HepG2 (cell line): ENCODE data around the gene CD46. TPM values are rescaled to one million over a fixed set of nuclear protein-coding genes. Genes with fewer than 3 reads are reported as not detected.

Source experiments
- ATAC-seq: fragments of 200-7000 bp; cut with Tn5 transposase; 3 replicates; pipeline ENCODE4 v1.9.1; 2020; ENCODE audit warnings: mild to moderate bottlenecking, moderate library complexity
- BruUV-seq: library from RNA; stranded (reverse); fragments of 400-500 nt; replicated peaks from 2 replicates; lab custom pipeline; 2021; lab: Mats Ljungman, UMichigan
- CTCF ChIA-PET: fragments of 300-600 bp; formaldehyde crosslinking; extraction: SDS; loops from one replicate; lab custom pipeline; 2021; ENCODE audit warnings: low total read pairs, inconsistent platforms, low intra/inter-chr PET ratio; lab: Yijun Ruan, JAX
- POLR2A ChIA-PET: fragments of 350-600 bp; sonication (Branson Sonifier 250); formaldehyde crosslinking; loops from one replicate; lab custom pipeline; 2020; ENCODE audit warnings: antibody characterized with exemption, inconsistent platforms; lab: Yijun Ruan, JAX
- DNase-seq: peaks from one replicate; pipeline ENCODE4 v3.0.0-alpha.2; 2015; ENCODE audit warnings: low spot score
- FAIRE-seq: peaks from 3 replicates; lab custom pipeline; 2011; peaks lifted over from hg19 to GRCh38; lab: Jason Lieb, UNC
- H2AFZ ChIP-seq: one replicate; pipeline ENCODE4 v1.6.1; 2011; ENCODE audit warnings: low read length, inconsistent platforms
- H3K27ac ChIP-seq: fragments of 300-600 bp; 3 replicates; pipeline ENCODE4 v1.8.0; 2011; ENCODE audit warnings: mixed run types, mild to moderate bottlenecking, mixed read lengths, low read length, inconsistent platforms; ENCODE audit not compliant: insufficient read depth; ENCODE audit errors: extremely low read length
- H3K27me3 ChIP-seq, 2 experiments: fragments of 200-600 bp in 1 of 2; 2 replicates in 1 of 2; 3 replicates in 1 of 2; pipeline versions ENCODE4 v1.6.0 to v1.8.0; 2011; ENCODE audit warnings: low read length in 2 of 2, mild to moderate bottlenecking in 2 of 2, moderate library complexity in 2 of 2, inconsistent platforms in 1 of 2; ENCODE audit not compliant: insufficient read depth in 2 of 2, control insufficient read depth in 1 of 2
- H3K36me3 ChIP-seq, 2 experiments: fragments of 200-600 bp in 1 of 2; replicated peaks in 1 of 2; 2 replicates in 1 of 2; 3 replicates in 1 of 2; pipeline versions ENCODE4 v1.5.1 to v1.8.0; 2011; ENCODE audit warnings: low read length in 2 of 2, inconsistent platforms in 1 of 2; ENCODE audit not compliant: insufficient read depth in 2 of 2, control insufficient read depth in 1 of 2
- H3K4me1 ChIP-seq: 2 replicates; pipeline ENCODE4 v1.5.1; 2012; ENCODE audit warnings: low read length, inconsistent platforms; ENCODE audit not compliant: insufficient read depth
- H3K4me2 ChIP-seq: 2 replicates; pipeline ENCODE4 v1.6.0; 2011; ENCODE audit warnings: low read depth, low read length, inconsistent platforms
- H3K4me3 ChIP-seq, 3 experiments: fragments of 200-600 bp in 1 of 3; sonication (generic), shearing (Covaris generic) in 1 of 3; replicated peaks in 1 of 3; 2 replicates each; pipeline ENCODE4 v1.5.1; 2011 to 2016; ENCODE audit warnings: low read length in 3 of 3, inconsistent platforms in 2 of 3, low read depth in 2 of 3, mild to moderate bottlenecking in 2 of 3, control low read depth in 1 of 3, mixed read lengths in 1 of 3; ENCODE audit not compliant: insufficient read depth in 1 of 3
- H3K79me2 ChIP-seq: one replicate; pipeline ENCODE4 v1.6.1; 2011; ENCODE audit warnings: low read length, inconsistent platforms; ENCODE audit not compliant: insufficient read depth
- H3K9ac ChIP-seq: 2 replicates; pipeline ENCODE4 v1.6.0; 2011; ENCODE audit warnings: mild to moderate bottlenecking, low read depth, low read length, inconsistent platforms; ENCODE audit not compliant: insufficient read depth
- H3K9me3 ChIP-seq: 2 replicates; pipeline ENCODE4 v1.5.1; 2012; ENCODE audit warnings: mild to moderate bottlenecking, low read length
- H4K20me1 ChIP-seq: 2 replicates; pipeline ENCODE4 v1.6.0; 2011; ENCODE audit warnings: inconsistent platforms, mild to moderate bottlenecking, low read length, moderate library complexity; ENCODE audit not compliant: insufficient read depth
- CTCF ChIP-seq: sonication (generic); formaldehyde crosslinking; IDR thresholded peaks from 2 replicates; pipeline ENCODE4 v1.5.0; 2020; ENCODE audit warnings: mild to moderate bottlenecking, missing genetic modification reagents, moderate library complexity
- RERE ChIP-seq: IDR thresholded peaks from 2 replicates; pipeline ENCODE4 v1.6.1; 2016; ENCODE audit warnings: low read depth, missing genetic modification reagents, missing compliant biosample characterization
- STAG1 ChIP-seq: sonication (generic); formaldehyde crosslinking; IDR thresholded peaks from 2 replicates; pipeline ENCODE4 v1.4.0; 2020; ENCODE audit warnings: missing genetic modification reagents
- THAP8 ChIP-seq: sonication (generic); formaldehyde crosslinking; IDR thresholded peaks from 2 replicates; pipeline ENCODE4 v1.5.1; 2020; ENCODE audit warnings: missing genetic modification reagents, mild to moderate bottlenecking, borderline replicate concordance
- ZNF136 ChIP-seq: sonication (generic); formaldehyde crosslinking; IDR thresholded peaks from 2 replicates; pipeline ENCODE4 v1.8.1; 2022; ENCODE audit warnings: low read depth, mild to moderate bottlenecking, moderate library complexity, missing genetic modification reagents
- WGBS: methylation state at CpG from one replicate; pipeline ENCODE4 v1.1.6; 2017; ENCODE audit warnings: low lambda C conversion rate; 5-methylcytosine and 5-hydroxymethylcytosine counted together
- in situ Hi-C: cut with HindIII; loops from 2 replicates; pipeline ENCODE4 v1.10.0; 2017; ENCODE audit warnings: low pct_unique_long_range_greater_than_20kb; ENCODE audit not compliant: extremely low pct_ligation_motif_present
- intact Hi-C: fragments of 100-400 bp; cut with micrococcal nuclease; formaldehyde crosslinking; loops from one replicate; pipeline ENCODE4 v1.10.0; 2022; ENCODE audit not compliant: unreplicated experiment
- polyA plus RNA-seq, 8 experiments: library from polyadenylated mRNA; depleted of rRNA in 3 of 8; stranded (reverse) in 7 of 8; unstranded in 1 of 8; fragments of >200 nt; fragmentation: Illumina TruSeq in 4 of 8; extraction: Trizol in 4 of 8; gene quantifications; 2 replicates each; pipeline versions ENCODE4 v1.2.1 to v1.2.3, GENCODE V29; 2011 to 2016; ENCODE audit warnings: low read depth in 4 of 8, missing spikeins in 1 of 8, mixed read lengths in 1 of 8; ENCODE audit not compliant: insufficient read depth in 1 of 8
- total RNA-seq, 5 experiments: library from RNA; depleted of rRNA; stranded (reverse); fragments of >200 nt; fragmentation: Illumina TruSeq; extraction: Trizol; gene quantifications; 2 replicates each; pipeline ENCODE4 v1.2.3, GENCODE V29; 2016; ENCODE audit warnings: low read depth in 1 of 5

The CD46 gene
- total and polyA plus RNA-seq, 2 of the 13 experiments (the other 11 are each of a cell fraction or from before 2014, with no cell fraction given): 130 to 277 TPM

GRCh38 chr1:207713529-207713928 lies 38.3 kb upstream of the CD46 start:
- WGBS: 16% methylated on average over 5 of the region's 12 CpGs
- intact Hi-C loops: loop anchor here (1.0 to 5.0 kb wide), 2 partner anchors 84 to 254 kb away; no protein-coding TSS in a partner anchor
- BruUV-seq: no TSS peak

More at GRCh38 chr1:207713529-207713928, 38.3 kb upstream of the CD46 start:
- no peak overlapping the region for H3K27ac ChIP-seq
- FAIRE-seq (no peak), DNase-seq (no peak), ATAC-seq (peak; percentile 63)
- H3K4me2 ChIP-seq: no peak overlapping the region
- no peaks in the 10 kb centered on the region for H3K4me1 ChIP-seq
- H3K36me3 ChIP-seq: no peaks in the 10 kb centered on the region
- no peaks in the 10 kb centered on the region for H4K20me1 ChIP-seq
- H2AFZ ChIP-seq: no peak overlapping the region
- CTCF ChIA-PET: no interaction called here
- TF ChIP-seq CTCF (CRISPR knock-in tag) (peak; percentile 39), THAP8 (no peak), STAG1 (CRISPR knock-in tag) (peak; percentile 29; the same call in 1 of the 2 replicates), ZNF136 (no peak), RERE (no peak)
- H3K9me3 ChIP-seq: no peaks in the 10 kb centered on the region
- H3K79me2 ChIP-seq: no peaks in the 10 kb centered on the region
- no peak overlapping the region for H3K9ac ChIP-seq
- H3K27me3 ChIP-seq: no peaks in the 10 kb centered on the region; a peak in 1 of 5 replicates
- no peak overlapping the region for H3K4me3 ChIP-seq
- in situ Hi-C loops: no loop called here
- POLR2A ChIA-PET: no interaction called here
